ENCODE data around the gene ANKRD12. TPM values are rescaled to one million over a fixed set of nuclear protein-coding genes. Genes with fewer than 3 reads are reported as not detected.

The ANKRD12 gene
- total RNA-seq, 2 experiments from 2014 or later = 160 to 164 TPM

GRCh38 chr18:9329471-9329870 lies 192.9 kb downstream of the ANKRD12 start:
- Histone ChIP-seq H3K4me1 (ENCODE audit: insufficient read depth, low read length) (peaks cover 8% of the 10 kb centered on the region), H3K27ac (ENCODE audit: low read depth in 1 of 2, low read length in 2 of 2) (no peak overlapping the region), H3K4me3 (ENCODE audit: low read length) (no peak overlapping the region), H3K36me3 (ENCODE audit: insufficient read depth, low read length) (no peaks in the 10 kb centered on the region), H3K27me3 (ENCODE audit: control insufficient read depth in 1 of 2, insufficient read depth in 2 of 2, low read length in 2 of 2) (peaks cover 0 to 2% of the 10 kb centered on the region in 2 experiments), H3K9me3 (ENCODE audit: control insufficient read depth in 1 of 2, insufficient read depth in 1 of 2, low read length in 2 of 2) (peaks cover 0 to 5% of the 10 kb centered on the region in 2 experiments)
- Mint-ChIP-seq H3K9me3 (no peaks in the 10 kb centered on the region), H3K36me3 (ENCODE audit: low read depth) (peaks cover 7% of the 10 kb centered on the region), H3K4me1 (ENCODE audit: low read depth) (peaks cover 5% of the 10 kb centered on the region), H3K27me3 (no peaks in the 10 kb centered on the region), H3K4me3 (no peak overlapping the region), H3K27ac (no peak overlapping the region)
- POLR2A ChIA-PET = no interaction called here
- TF ChIP-seq, protein P1, sequence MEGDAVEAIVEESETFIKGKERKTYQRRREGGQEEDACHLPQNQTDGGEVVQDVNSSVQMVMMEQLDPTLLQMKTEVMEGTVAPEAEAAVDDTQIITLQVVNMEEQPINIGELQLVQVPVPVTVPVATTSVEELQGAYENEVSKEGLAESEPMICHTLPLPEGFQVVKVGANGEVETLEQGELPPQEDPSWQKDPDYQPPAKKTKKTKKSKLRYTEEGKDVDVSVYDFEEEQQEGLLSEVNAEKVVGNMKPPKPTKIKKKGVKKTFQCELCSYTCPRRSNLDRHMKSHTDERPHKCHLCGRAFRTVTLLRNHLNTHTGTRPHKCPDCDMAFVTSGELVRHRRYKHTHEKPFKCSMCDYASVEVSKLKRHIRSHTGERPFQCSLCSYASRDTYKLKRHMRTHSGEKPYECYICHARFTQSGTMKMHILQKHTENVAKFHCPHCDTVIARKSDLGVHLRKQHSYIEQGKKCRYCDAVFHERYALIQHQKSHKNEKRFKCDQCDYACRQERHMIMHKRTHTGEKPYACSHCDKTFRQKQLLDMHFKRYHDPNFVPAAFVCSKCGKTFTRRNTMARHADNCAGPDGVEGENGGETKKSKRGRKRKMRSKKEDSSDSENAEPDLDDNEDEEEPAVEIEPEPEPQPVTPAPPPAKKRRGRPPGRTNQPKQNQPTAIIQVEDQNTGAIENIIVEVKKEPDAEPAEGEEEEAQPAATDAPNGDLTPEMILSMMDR (IDR thresholded peaks at IDR 0.05) = no peak
- ATAC-seq (ENCODE audit: poor library complexity) (no peak), DNase-seq (no peak)
- CTCF ChIA-PET = no interaction called here
- intact Hi-C loops (cut with DNase I, micrococcal nuclease) = no loop called here

- no peaks in the 10 kb centered on the region for H3K27me3 ChIP-seq (ENCODE audit: control insufficient read depth in 1 of 2, insufficient read depth in 2 of 2, low read length in 2 of 2)
- intact Hi-C loops (cut with DNase I, micrococcal nuclease) = loop anchor here (5.0 to 10.0 kb wide), 8 partner anchors 184 to 1197 kb away; partner anchors contain the start of genes ANKRD12 (in 1 of the 2), MTCL1 (in 1 of the 2), NAPG (in 1 of the 2) and NDUFV2 (in 1 of the 2)
- Mint-ChIP-seq H3K36me3 (ENCODE audit: low read depth) (peaks cover 7% of the 10 kb centered on the region), H3K9me3 (no peaks in the 10 kb centered on the region), H3K27me3 (no peaks in the 10 kb centered on the region), H3K27ac (no peak overlapping the region), H3K4me1 (ENCODE audit: low read depth) (peaks cover 9% of the 10 kb centered on the region), H3K4me3 (no peak overlapping the region)
- DNase-seq = no peak
- CTCF ChIA-PET = no interaction called here
- POLR2A ChIA-PET = no interaction called here
- H3K36me3 ChIP-seq (ENCODE audit: insufficient read depth, low read length) = no peaks in the 10 kb centered on the region
- no peak overlapping the region for H3K4me3 ChIP-seq (ENCODE audit: low read length)
- H3K27ac ChIP-seq (ENCODE audit: low read depth in 1 of 2, low read length in 2 of 2) = no peak overlapping the region
- H3K9me3 ChIP-seq (ENCODE audit: control insufficient read depth in 1 of 2, insufficient read depth in 1 of 2, low read length in 2 of 2) = peaks cover 0 to 5% of the 10 kb centered on the region in 2 experiments
- TF ChIP-seq, protein P1 (IDR thresholded peaks at IDR 0.05) = no peak
- ATAC-seq (ENCODE audit: poor library complexity) = no peak
- peaks cover 12% of the 10 kb centered on the region for H3K4me1 ChIP-seq (ENCODE audit: insufficient read depth, low read length)
These were observed 193.8 kb downstream of the ANKRD12 start for GRCh38 chr18:9330419-9330818.

DNA sequence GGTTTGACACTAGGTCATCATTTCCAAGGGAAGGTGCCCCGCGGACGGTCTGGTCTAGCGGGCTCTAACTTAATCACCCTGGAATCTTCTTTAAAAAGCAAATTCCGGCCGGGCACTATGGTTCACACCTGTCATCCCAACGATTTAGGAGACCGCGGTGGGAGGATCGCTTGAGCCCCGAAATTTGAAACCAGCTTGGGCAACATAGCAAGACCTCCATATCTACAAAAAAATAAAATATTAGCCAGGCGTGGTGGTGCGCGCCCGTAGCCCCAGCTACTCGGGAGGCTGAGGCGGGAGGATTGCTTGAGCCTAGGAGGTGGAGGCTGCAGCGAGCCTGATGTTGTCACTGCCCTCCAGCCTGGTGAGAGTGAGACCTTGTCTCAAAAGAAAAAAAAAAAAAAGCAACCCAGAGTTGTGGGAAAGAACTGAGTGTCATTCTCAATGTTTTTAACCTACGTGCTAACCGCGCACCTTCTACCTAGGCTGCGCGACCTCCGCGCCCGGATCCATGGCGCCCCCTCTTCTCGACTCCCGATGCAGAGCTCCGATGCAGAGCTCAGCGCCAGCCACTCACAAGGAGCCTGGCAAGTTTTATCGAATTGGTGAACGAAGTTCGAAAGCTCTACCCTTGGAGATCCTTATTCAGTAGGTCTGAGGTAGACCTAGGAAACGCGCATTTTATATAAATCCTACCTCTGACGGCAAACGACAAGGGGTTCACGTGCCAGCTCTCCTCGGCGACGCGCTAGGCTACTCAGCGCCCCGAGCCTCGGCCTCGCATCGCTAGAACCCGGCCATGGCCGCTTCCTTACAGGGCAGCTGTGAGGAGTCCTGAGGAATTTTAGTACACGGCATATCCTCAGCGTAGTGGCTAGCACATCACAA lies 197.1 kb downstream of the ANKRD12 start:
- peak overlapping the region; percentile 88 for H3K27ac Mint-ChIP-seq
- Histone ChIP-seq H3K36me3 (ENCODE audit: insufficient read depth, low read length) (no peaks in the 10 kb centered on the region), H3K4me1 (ENCODE audit: insufficient read depth, low read length) (peaks cover 13% of the 10 kb centered on the region), H3K9me3 (ENCODE audit: control insufficient read depth in 1 of 2, insufficient read depth in 1 of 2, low read length in 2 of 2) (peaks cover 0 to 5% of the 10 kb centered on the region in 2 experiments), H3K27me3 (ENCODE audit: control insufficient read depth in 1 of 2, insufficient read depth in 2 of 2, low read length in 2 of 2) (no peaks in the 10 kb centered on the region), H3K4me3 (ENCODE audit: low read length) (peak overlapping the region; percentile 80), H3K27ac (ENCODE audit: low read depth in 1 of 2, low read length in 2 of 2) (peak overlapping the region; percentile 36 to 40)
- DNase-seq (peak in 6 of 14 experiments; percentile 1 to 81 (median 34)), ATAC-seq (ENCODE audit: poor library complexity) (peak; percentile 34)
- CTCF ChIA-PET = interaction anchor here (1.3 to 1.6 kb wide), 3 partner anchors 22 to 260 kb away, joined by 3 to 7 read pairs (median 5); partner anchors contain the start of gene RALBP1
- H3K4me3 Mint-ChIP-seq = peak overlapping the region; percentile 95
- TF ChIP-seq, protein P1 (IDR thresholded peaks at IDR 0.05) = no peak
- peaks cover 16% of the 10 kb centered on the region for H3K36me3 Mint-ChIP-seq (ENCODE audit: low read depth)
- H3K27me3 Mint-ChIP-seq = no peaks in the 10 kb centered on the region
- no peaks in the 10 kb centered on the region for H3K9me3 Mint-ChIP-seq
- H3K4me1 Mint-ChIP-seq (ENCODE audit: low read depth) = peaks cover 25% of the 10 kb centered on the region
- intact Hi-C loops (cut with DNase I, micrococcal nuclease) = loop anchor here (1.0 to 10.0 kb wide), 10 partner anchors 142 to 1194 kb away; partner anchors contain the start of genes RALBP1 (in 2 of the 2), ANKRD12 (in 1 of the 2), MTCL1 (in 1 of the 2) and NAPG (in 1 of the 2)
- POLR2A ChIA-PET = interaction anchor here (0.6 to 2.0 kb wide), 10 partner anchors 30 to 724 kb away, joined by 3 to 24 read pairs (median 8); partner anchors contain the start of genes ANKRD12, RAB12, RALBP1 and VAPA

Measured in CD4-positive, alpha-beta T cell (primary cell).